GM12872 (cell line): ENCODE measurements around the gene ERP44.

Experiments
- CTCF ChIP-seq: IDR thresholded peaks from 3 replicates; pipeline ENCODE4 v1.5.1; 2011; ENCODE audit warnings: low read depth, mild to moderate bottlenecking, low read length, moderate library complexity; ENCODE audit not compliant: insufficient read depth

Gene ERP44

GRCh38 chr9:100066539-100066938 lies 32.3 kb downstream of the ERP44 start:
- TF ChIP-seq CTCF = no peak

- TF ChIP-seq CTCF = no peak
Observed at GRCh38 chr9:100064872-100065581, 33.8 kb downstream of the ERP44 start.

- TF ChIP-seq CTCF = no peak
Observed at GRCh38 chr9:100063185-100063584, 35.6 kb downstream of the ERP44 start.

- TF ChIP-seq CTCF = no peak
Observed at GRCh38 chr9:100058699-100059579, 39.9 kb downstream of the ERP44 start.

GRCh38 chr9:100057624-100058023 lies 41.2 kb downstream of the ERP44 start:
- TF ChIP-seq CTCF = no peak

GRCh38 chr9:100056561-100056960 lies 42.2 kb downstream of the ERP44 start:
- no peak for TF ChIP-seq CTCF

- no peak for TF ChIP-seq CTCF
Observed at GRCh38 chr9:100052375-100052774, 46.4 kb downstream of the ERP44 start.
